Measurements from ENCODE around the gene DOCK3.

DNA sequence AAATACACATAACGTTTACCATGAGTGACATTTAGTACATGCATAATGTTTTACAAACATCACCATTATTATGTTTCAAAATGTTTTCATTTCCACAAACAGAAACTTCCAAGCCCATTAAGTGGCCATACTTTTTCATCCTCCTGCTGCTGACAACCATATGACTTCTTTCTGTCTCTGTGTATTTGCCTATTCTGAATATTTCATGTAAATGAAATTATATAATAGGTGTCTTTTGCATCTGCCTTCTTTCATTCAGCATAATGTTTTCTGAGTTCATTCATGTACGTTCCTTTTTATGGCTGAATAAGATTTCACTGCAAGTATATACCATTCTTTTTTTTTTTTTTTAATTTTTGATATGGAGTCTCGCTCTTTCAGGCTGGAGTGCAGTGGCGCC, 209.0 kb downstream of the DOCK3 start:
- TF ChIP-seq CTCF (IDR thresholded peaks at IDR 0.05 in 8 of 11, conservative IDR thresholded peaks at IDR 0.05 in 3 of 11): no peak
- no peak for TF ChIP-seq POLR2AphosphoS5 (IDR thresholded peaks at IDR 0.05)
- TF ChIP-seq POLR2A (IDR thresholded peaks at IDR 0.05): no peak

Measured in spleen (tissue), 7 donors.